Stimulated activated CD4-positive, alpha-beta T cell treated with anti-CD3 and anti-CD28 coated beads, Interleukin-1b, Interleukin-23, amount 100 ng/mL, for 48 hours (primary cell): ENCODE results near the gene HDAC4.

Experiments
- DNase-seq: peaks from one replicate; pipeline ENCODE4 v3.0.0-alpha.2; 2020

The HDAC4 gene

DNA sequence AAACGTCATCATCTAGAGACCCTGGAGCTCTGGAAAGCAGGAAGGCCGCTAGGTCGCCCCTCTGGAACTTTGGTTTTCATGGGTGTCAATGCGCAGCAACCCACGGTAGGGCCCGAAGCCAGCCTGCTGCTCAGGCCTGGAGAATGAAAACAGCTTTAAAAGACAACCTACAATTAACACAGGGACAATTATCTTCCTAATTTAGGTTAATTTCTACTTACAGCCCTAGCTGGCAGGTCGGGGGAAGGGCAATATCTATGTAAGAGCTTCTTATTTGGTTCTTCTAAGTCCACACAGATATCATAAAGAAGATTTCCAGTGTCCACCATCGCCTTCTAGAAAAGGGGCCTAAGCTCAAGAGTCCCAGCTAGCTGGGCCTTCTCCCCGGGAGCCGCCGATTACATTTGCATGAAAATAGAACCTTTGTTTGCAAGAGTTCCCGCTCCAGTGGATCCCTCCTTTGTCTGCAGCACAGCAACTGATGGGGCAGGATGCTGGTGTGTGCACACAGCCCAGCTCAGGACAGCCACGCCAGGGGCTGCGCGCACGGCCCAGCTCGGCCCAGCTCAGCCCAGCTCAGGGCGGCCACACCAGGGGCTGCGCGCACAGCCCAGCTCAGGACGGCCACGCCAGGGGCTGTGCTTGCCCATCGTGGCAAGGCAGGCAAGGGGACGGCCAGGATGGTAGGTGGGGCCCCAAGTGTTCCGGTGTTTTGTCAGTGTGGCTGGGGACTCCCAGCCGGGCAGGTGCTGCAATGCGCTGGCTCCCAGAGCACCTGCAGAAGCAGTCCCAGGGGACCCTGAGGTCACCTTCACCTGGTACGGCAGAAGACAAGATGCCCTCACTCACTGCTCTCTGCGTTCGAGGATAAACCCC, 109.1 kb downstream of the HDAC4 start:
- no peak for DNase-seq

DNA sequence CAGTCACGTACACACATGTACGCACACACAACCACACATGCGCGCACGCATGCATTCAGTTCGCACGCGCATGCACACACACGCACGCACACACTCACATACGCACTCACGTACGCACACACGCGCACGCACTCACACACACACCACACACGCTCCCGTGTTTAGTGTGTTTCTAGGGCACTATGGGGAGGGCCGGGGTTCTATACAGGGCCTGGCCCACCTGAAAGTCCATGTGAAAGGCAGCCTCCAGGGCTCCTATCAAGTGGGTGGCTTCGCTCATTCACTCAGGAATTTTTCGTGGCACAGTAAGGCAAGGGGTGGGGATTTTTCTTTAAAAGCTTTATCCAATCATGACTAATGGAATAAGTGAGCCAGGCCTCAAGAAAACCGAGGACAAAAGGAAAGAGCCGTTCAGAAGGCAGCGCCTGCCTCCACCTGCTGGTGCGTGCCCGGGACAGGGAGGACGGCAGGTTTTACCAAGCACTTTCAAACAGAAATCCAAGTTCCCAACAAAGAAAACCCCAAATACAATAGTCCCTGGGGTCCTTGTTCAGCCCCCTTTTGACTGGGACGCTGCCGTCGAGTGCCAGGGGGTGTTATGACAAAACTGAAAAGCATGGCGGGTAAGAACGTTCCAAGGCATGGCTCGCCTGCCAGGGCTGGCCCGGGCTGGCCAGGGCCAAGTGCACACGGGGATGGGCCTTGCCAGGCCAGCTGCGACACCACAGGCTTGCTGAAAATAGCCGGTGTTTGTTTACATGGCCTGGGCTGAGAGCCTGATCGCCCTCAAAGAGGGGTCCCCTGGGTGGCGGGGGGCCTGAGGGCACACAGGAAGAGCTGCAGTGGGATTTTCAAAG, 110.0 kb downstream of the HDAC4 start:
- no peak for DNase-seq

DNA sequence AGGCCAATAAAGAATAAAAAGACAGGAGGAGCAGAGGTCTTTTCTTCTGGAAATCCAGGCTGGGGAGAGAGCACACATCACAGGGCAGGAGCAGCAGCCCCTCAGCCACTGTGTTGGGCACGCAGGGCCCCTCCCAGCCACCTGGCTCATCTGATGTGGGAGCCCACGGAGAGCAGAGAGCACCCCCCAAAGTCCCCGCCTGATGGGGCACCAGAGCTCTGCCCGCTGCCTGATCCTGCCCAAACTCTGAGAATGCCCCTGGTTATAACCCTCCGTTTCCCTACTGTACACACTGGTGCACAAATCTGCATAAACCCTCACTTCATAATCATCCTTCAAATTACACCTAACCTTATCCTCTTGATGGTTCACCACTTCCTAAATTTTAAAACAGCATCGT, 111.3 kb downstream of the HDAC4 start:
- no peak for DNase-seq

DNA sequence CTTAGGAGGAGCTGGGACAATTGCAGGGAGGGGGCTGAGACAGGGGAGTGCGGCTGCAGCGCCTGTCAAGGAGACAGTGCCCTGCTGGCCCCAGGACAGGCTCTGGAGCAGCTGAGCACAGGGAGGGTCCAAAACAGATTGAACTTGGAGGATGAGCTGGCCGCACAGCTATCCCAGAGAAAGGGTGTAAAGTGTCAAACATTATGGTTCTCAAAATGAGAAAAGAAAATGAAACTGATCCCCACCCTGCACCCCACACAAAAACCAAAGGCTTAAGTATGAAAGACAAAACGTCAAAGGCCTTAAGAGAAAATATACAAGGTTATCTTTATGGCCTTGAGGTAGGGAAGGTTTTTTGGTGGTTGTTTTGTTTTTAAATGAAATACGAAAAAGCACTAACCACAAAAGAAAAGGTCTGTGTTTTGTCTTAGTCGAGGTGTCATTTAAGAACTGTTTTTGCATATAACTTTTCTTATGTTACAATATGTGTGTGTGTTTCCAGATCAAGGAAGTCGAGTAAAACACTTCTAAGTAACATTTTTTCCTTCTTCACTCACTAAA, 111.8 kb downstream of the HDAC4 start:
- DNase-seq = peak; percentile 48

DNA sequence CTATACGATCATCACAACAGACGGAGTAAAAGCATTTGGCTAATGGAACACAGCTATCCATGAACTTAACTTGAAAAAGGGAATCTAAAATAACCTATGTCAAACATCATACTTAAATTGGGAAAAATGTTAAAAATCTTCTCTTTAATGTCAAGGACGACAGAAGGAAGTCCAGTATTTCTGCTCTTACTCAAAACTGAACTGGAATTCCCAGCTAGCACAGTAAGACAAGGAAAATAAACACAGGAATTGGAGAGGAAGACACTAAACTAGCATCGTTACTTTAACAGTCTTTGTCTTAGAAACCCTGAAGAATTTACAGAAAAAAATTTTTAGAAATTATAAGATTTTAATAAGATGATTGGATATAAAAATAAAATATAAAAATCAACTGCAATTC, 112.6 kb downstream of the HDAC4 start:
- DNase-seq = no peak

DNA sequence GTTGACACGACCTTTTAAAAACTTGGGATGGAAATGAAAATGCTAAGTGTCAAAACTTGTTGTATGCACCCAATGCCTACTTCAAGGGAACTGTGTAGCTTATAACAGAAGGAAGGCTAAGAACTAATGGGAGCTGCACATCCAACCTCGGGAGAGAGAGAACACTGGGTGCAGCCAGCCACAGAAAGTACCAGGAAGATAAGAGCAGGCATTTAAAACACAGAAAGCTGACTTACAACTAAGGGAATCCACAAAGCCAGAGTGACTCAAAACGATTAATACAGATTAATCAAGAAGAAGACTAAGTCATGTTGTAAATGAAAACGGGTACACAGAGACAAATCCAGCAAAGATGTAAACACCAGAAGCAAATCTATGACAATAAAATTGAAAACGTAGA, 113.4 kb downstream of the HDAC4 start:
- no peak for DNase-seq

DNA sequence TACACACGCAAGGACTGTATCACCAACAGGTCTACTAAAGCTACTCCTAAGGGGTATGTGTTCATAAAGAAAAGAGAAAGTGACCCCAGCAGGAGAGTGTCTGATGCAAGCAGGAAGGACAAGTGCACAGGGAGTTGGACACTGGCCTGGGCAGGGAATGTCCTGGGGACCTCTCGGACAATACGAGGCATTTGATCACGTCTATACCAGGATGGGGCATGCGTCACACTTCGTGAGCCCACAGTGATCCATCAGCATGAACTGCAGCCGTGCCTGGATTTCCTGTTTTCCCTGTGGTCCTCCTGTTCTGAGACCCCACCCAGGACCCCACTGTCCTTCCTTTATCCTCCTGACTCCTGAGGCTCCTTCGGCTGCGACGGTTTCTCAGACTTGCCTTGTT, 113.9 kb downstream of the HDAC4 start:
- DNase-seq = no peak

DNA sequence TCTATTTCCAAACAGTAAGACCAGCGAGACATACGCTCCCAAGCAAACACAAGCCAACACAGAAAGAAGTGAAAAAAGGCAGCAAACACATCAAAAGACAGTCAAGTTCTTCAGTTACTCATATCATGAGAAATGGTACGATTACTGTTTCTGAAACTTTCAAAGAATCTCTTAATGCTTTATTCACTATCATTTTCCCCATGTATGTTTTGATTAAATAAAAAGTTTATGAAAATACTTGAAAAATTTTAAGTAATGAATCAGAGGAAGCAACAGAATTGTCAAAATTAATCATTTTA, 114.9 kb downstream of the HDAC4 start:
- DNase-seq = no peak

DNA sequence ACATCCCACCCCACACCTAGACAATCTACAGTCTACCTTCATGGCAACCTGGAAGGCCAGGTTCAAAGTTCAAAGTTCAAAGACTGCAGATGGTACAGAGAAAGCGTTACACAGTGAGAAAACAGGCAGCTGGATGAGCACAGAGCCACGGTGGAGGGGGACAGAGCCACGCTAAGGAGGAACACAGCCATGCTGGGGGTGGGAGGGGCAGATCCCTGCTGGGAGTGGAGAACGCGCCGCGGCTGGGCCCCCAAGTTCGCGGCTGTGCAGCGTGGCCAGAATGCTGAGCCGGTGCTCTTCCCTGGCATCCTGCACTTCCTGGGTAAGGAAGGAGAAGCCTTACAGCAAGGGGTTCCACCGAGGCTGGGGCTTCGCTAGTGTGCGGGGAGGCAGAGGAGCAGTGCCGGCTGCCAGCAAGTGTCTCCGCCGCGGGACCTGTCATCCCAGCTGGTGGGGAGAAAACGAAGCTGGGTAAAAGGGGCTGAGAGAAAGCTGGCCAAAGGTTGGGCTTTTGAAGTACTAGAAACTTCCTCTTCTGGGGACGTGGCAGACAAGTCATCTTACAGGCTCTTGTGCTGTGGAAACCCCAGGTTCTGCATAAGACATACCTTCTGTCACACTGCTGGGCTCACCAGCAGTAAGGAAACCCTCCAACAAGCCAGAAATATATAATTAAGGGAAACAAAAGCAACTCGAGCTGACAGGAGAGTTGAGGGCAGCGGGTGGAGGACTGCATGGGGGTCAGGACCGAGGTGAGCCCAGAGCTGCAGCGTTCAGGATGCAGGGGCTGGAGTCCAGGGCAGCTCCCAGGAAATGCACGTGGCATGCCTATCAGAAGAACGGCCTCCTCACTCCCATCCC, 115.5 kb downstream of the HDAC4 start:
- no peak for DNase-seq

DNA sequence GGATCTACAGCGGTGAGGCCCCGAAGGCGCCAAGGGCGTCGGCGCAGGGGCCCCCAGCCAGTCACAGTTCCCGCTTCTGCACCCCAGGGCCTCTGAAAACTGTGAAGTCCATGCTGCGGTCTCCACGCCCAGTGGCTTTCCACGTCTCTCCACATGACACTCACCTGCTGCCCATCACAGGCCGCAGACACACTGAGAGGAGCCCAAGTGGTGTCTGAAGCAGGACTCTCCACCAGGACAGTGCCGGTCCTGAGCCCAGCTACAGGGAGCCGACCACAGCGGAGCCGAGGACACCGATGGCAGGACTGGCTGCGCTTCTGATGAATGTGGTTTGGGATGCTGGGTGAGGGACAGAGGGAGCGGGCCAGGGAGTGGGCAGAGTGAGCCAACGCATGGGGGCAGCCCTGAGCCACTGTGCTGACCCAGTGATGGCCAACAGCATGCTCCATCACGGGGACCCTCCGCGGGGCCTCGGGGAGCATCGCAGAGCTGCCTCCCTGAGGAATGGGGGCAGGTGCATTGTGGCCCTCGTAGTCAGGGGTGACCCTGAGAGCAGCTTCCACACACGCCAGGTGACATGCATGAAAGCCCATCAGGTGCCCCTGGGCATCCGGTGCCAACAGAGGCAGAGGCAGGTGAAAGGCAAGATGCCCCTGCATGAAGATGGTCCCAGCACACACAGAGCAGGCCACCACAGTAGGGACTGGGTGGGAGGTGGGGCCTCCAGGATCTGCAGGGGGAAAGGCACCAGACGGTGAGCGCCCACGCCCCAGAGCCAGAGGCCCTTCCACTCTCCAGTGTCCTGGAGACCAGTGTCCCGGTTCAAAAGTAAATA, 116.6 kb downstream of the HDAC4 start:
- DNase-seq = no peak

DNA sequence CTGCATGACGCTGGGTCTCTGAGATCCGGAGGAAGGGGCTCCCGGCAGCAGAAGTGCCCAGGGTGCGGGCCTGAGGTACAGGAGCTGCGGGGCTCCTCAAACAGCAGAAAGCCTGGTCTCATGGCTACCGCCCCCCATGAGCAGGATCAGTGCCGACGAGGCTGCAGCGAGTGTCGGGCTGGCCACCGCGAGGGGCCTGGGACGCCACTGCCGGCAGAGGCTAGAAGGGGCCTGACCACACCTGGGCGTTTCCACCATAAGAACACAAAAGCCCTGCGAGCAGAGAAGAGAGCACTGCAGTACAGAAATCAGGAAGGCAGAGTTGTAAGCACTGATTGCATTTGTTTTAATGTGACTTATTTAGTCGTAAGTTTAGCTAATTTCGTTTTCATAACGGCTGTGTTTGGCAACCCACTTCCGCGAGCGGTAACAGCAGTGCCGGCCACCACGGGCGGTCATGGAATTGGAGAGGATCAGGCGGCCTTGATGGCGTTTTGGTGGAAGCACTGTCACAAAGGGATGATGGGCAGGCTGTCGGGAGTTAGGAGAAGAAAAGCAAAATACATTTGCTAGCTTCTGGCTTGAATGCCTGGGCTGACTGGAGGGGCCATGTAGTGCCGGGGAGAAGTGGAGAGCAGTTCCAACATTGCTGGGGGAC, 117.4 kb downstream of the HDAC4 start:
- no peak for DNase-seq

DNA sequence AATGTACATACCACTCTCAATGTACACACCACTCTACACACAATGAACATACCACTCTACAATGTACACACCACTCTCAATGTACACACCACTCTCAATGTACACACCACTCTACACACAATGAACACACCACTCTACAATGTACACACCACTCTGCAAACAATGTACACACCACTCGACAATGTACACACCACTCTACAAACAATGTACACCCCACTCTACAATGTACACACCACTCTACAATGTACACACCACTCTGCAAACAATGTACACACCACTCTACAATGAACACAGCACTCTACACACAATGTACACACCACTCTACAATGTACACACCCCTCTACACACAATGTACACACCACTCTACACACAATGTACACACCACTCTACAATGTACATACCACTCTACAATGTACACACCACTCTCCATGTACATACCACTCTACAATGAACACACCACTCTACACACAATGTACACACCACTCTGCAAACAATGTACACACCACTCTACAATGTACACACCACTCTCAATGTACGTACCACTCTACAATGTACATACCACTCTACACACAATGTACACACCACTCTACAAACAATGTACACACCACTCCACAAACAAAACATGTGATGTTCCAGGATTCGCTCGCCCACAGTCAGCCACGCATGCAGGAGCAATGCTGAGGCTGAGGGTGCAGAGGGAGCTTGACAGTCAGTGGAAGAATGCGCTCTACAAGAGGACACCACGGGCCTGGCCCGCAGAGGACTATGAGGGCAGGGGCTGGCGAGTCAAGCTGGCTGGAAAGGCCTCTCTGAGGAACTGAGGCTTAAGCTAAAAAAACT, 118.2 kb downstream of the HDAC4 start:
- DNase-seq = no peak

DNA sequence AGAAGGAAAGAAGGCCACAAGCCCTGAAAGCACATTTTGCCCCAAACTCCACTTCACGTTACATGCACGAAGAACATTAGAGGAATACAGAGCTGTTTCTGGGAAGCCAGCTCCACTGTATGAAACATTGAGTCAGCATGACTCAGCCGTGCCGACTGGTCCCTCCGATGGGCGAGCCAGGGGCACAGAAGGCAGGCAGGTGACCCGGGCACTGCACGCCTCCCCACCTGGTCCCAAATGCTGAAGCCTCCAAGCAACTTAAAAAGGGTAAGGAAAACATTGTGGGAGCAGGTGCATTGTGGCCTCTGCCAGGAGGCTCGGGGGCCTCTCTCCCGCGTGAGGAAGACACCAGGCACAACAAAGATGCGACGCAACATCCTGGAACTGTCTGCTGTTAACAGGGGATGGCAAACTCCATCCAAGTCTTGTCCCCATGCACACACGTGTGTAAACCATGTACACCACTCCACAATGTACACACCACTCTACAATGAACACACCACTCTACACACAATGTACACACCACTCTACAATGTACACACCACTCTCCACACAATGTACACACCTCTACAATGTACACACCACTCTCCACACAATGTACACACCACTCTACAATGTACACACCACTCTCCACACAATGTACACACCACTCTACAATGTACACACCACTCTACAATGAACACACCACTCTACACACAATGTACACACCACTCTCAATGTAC, 120.4 kb downstream of the HDAC4 start:
- peak; percentile 69 for DNase-seq

DNA sequence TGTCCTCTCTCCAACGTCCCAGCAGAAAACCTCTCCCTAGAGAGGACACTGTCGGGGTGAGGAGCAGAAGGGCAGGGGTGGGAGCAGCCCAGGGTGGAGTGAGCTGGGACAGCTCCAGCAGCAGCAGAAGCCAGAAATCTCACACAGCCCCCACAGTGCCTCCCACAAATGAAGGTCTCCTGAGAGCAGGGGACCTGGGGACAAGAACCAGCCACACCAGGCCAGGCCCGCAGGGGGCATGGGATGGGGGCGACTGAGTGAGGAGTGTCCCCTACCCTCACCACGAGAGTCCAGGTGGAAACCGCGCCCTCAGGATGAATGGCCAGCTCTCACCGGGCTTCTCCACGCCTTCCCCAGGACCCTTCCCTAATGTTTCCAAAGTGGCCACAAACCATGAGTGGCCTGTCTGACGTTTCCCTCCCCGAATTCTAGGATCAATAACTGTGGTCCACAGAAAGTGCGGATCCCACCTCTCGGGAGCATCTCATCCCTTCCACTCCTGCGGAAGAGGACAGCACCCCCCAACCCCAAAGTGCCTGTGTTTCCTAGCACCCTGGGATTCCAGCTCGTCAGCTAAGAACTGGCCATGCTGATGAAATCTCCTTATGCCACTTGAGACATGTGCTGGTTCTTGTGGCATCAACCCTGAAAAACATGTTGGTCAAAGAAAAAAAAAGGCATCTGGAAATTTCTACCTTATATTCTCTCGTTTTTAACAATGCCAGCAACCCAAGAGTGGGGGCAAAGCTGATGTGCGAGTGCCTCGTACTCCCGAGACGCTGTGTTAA, 121.1 kb downstream of the HDAC4 start:
- DNase-seq = no peak

DNA sequence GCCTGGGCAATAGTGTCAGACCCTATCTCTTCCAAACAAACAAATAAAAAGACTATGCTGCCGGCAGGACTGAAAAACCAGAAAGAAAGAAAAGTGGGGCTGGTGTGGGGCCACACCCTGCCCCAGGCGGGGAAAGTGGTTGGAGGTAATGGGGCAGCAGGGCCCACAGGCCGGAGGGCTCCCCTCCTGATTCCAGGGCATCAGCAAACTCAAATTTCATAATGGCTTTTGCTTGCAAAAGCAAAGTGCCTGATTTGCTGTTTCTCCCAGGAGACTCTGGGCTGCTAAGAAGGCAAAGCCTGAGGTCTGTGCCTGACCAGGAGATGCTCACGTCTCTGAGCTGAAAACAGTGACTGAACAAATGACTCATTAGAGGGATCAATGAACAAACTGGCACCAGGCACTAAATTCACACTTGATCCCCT, 121.9 kb downstream of the HDAC4 start:
- no peak for DNase-seq

DNA sequence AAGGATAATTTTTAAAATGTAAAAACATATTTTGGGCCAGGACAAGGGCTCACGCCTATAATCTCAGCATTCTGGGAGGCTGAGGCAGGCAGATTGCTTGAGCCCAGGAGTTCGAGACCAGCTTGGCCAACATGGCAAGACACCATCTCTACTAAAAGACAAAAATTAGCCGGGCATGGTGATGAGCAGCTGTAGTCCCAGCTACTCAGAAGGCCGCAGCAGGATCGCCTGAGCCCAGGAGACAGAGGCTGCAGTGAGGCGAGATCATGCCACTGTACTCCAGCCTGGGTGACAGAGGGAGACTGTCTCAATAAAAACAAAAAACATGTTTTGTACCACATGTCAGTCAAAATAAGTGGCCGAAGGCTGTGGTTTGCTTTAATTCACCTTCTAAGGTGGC, 122.5 kb downstream of the HDAC4 start:
- DNase-seq = no peak

DNA sequence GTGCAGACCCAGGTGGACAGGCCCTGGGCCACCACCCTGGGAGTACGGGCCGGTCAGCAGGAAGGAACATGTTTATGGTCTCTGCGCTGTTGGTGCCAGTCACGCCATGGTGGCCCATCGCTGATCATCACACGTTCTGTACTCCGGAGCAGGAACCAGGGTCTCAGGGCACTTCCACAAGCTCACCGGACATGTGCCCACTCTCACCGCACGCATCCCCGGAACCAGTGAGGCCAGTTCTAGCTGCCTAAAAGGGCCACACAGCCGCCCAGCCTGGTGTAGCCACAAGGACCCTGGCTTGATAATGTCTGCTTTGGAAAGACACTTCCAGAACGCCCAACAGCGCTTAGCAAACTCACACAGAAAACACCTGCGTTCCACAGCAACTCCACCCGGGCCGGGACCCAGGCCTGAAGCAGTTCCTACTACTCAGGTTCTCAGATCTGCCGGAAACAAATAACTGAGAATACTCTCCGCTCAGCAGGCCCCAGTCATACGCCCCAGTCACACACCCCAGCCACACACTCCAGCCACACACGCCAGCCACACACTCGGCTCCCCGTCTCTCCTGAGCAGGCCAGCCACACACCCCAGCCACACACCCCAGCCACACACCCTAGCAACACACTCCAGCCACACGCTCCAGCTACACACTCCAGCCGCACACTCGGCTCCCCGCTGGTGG, 123.3 kb downstream of the HDAC4 start:
- no peak for DNase-seq

DNA sequence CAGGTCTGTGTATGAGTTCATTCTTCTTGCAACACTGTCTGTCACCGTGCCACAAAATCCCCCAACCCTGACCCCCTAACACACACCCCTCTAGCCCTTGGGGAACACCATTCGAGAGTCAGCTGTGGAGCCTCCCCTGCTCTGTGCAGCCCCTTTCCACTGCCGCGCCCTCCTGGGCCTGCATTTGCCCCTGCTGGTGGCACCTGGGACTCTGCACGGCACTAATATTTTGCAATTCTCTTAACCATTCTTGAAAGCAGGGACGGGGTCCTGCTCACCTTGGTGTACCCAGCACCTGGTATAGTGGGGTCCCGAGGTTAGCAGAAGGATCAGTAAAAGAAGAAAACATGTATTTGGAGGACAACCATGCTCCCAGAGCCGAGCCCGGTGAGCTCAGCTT, 124.0 kb downstream of the HDAC4 start:
- no peak for DNase-seq
